GM12892 (cell line): ENCODE data around the gene PITPNC1.

Source experiments
- POLR2A ChIP-seq: IDR thresholded peaks from 2 replicates; pipeline ENCODE4 v1.6.1; 2011; ENCODE audit warnings: low read depth, low read length, control low read depth
- POLR2AphosphoS5 ChIP-seq: IDR thresholded peaks from 2 replicates; pipeline ENCODE4 v1.6.1; 2011; ENCODE audit warnings: low read depth, low read length, control low read depth

- no peak for TF ChIP-seq POLR2A
- TF ChIP-seq POLR2AphosphoS5 = no peak
Measured at GRCh38 chr17:67606896-67607604, 230.0 kb downstream of the PITPNC1 start.
